Thyroid gland (tissue), 4 donors: ENCODE measurements around the gene TOP2A. TPM values are rescaled to one million over a fixed set of nuclear protein-coding genes. Genes with fewer than 3 reads are reported as not detected.

Experiments used
- DNase-seq, 2 donors: peaks; one replicate each; pipeline ENCODE4 v3.0.0-alpha.2; 2019
- H3K27ac ChIP-seq, 3 donors: fragments of 200-600 bp; sonication (generic); 1 replicate in 2 of 3; 2 replicates in 1 of 3; pipeline ENCODE4 v1.5.1; 2016 to 2019; ENCODE audit warnings: mild to moderate bottlenecking in 1 of 3, moderate library complexity in 1 of 3
- H3K27me3 ChIP-seq: fragments of 200-600 bp; sonication (generic); one replicate; pipeline ENCODE4 v1.5.1; 2019
- H3K36me3 ChIP-seq, 2 donors: fragments of 200-600 bp; sonication (generic); one replicate each; pipeline ENCODE4 v1.5.1; 2016 to 2019
- H3K4me1 ChIP-seq, 2 donors: fragments of 200-600 bp; sonication (generic); one replicate each; pipeline ENCODE4 v1.5.1; 2017 to 2019
- H3K4me3 ChIP-seq, 3 donors: fragments of 200-600 bp; sonication (generic); replicated peaks in 1 of 3; 1 replicate in 2 of 3; 2 replicates in 1 of 3; pipeline ENCODE4 v1.5.1; 2016; ENCODE audit warnings: mild to moderate bottlenecking in 1 of 3
- H3K9me3 ChIP-seq: fragments of 200-600 bp; sonication (generic); one replicate; pipeline ENCODE4 v1.5.1; 2017
- CTCF ChIP-seq, 6 experiments: fragments of 200-600 bp in 3 of 6; fragments of 450-650 bp in 3 of 6; sonication (generic) in 3 of 6; IDR thresholded peaks; one replicate each; pipeline ENCODE4 v1.5.1; 2016 to 2019; ENCODE audit warnings: antibody characterized with exemption in 6 of 6, mild to moderate bottlenecking in 2 of 6, inconsistent platforms in 1 of 6, moderate library complexity in 1 of 6
- POLR2A ChIP-seq, 2 donors: fragments of 450-650 bp; IDR thresholded peaks; one replicate each; pipeline ENCODE4 v1.6.1; 2017; ENCODE audit warnings: antibody characterized with exemption in 2 of 2, mild to moderate bottlenecking in 2 of 2, moderate library complexity in 1 of 2
- WGBS, 2 donors: methylation state at CpG; one replicate each; pipeline ENCODE4 v1.1.5; 2017; 5-methylcytosine and 5-hydroxymethylcytosine counted together
- intact Hi-C: fragments of 100-400 bp; cut with DNase I; formaldehyde crosslinking; loops from one replicate; pipeline ENCODE4 v1.15.1; 2023
- total RNA-seq, 4 donors: library from RNA; depleted of rRNA; stranded (reverse); fragments of >200 nt; gene quantifications; one replicate each; pipeline ENCODE4 v1.2.3, GENCODE V29; 2016

Gene TOP2A
- total RNA-seq, 4 donors from 2014 or later: 0.20 to 5.2 (median 2.2) TPM

DNA sequence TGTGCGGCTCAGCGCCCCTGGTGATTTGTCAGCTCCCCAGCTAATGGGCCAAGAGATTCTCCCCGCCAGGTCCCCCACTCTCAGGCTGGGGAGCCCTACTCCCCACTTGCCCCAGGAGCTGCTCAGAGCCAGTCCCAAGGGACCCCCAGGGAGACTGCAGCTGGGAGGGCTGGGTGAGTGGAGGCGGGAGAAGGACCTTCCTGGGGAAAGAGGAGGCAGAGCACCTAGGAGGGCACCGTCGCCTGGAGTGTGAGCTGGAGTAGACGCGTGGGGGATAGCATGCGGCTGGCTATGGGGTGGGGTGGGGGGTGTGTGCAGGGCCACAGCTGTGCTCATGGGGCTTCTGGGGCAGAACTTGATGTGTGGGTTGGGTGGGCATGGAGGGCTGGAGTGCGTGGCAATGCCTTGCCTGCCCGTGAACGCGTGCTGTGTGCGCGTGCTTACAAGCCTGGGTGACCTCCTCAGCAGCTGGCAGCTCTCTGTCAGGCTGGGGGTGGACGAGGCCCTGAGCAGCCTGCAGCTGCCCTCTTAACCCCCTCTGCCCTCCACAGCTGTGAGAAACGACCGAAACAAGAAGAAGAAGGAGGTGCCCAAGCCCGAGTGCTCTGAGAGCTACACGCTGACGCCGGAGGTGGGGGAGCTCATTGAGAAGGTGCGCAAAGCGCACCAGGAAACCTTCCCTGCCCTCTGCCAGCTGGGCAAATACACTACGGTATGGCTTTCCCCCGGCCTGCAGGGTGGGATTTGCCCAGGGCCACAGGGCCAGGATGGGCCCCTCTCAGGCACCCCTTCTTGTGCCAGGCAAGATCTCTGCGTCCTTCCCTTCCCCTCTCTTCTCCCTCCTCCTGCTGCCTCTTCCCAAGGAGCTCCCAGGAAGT, 66.1 kb downstream of the TOP2A start:
- Histone ChIP-seq H3K27me3 (no peaks in the 10 kb centered on the region), H3K4me3 (no peak overlapping the region), H3K9me3 (no peaks in the 10 kb centered on the region), H3K4me1 (peaks cover 31 to 48% of the 10 kb centered on the region in 2 donors), H3K27ac (no peak overlapping the region), H3K36me3 (peaks cover 23 to 50% of the 10 kb centered on the region in 2 donors)
- intact Hi-C loops: no loop called here
- TF ChIP-seq CTCF (IDR thresholded peaks at IDR 0.05) (no peak), POLR2A (IDR thresholded peaks at IDR 0.05) (no peak)
- 89 to 92% methylated on average over 22 to 26 of the region's 27 CpGs for WGBS, 2 donors
- DNase-seq: no peak

DNA sequence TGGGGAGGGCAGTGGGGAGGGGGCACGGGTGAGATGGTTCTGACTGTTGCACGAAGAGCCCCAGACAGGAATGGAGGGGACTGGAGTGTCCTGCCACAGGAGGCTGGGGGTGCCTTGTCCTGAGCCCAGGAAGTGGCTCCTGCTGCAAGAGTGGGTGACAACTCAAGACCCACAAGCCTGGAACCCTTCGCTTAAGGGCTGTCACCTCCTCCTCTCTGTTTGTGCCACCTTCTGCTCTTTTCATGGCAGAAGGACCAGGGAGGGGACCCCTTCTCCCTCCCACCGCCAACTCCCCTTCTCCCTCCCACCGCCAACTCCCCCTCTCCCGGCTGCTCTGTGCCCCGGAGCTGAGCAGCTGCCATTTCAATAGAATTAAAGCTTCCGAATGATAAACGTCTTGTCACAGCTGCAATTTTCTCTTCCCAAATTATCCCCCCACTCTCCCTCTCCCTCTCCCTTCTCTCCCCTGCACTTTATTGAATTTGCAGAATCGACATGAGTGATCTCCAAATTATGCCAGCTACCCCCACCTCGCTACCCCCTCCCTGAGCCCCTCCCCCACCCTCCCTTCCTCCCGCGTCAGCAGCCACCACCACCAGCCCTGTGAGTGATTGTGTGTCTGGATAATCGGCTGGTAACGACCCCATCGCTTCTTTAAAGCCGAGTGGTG, 66.9 kb downstream of the TOP2A start:
- H3K4me3 ChIP-seq: no peak overlapping the region
- H3K27me3 ChIP-seq: no peaks in the 10 kb centered on the region
- DNase-seq: no peak
- H3K36me3 ChIP-seq: peaks cover 16 to 45% of the 10 kb centered on the region in 2 donors
- intact Hi-C loops: no loop called here
- H3K27ac ChIP-seq: no peak overlapping the region
- 68 to 78% methylated on average over 16 to 17 of the region's 17 CpGs for WGBS, 2 donors
- TF ChIP-seq POLR2A (IDR thresholded peaks at IDR 0.05) (no peak), CTCF (IDR thresholded peaks at IDR 0.05) (no peak)
- H3K9me3 ChIP-seq: no peaks in the 10 kb centered on the region
- peaks cover 39 to 56% of the 10 kb centered on the region in 2 donors for H3K4me1 ChIP-seq

DNA sequence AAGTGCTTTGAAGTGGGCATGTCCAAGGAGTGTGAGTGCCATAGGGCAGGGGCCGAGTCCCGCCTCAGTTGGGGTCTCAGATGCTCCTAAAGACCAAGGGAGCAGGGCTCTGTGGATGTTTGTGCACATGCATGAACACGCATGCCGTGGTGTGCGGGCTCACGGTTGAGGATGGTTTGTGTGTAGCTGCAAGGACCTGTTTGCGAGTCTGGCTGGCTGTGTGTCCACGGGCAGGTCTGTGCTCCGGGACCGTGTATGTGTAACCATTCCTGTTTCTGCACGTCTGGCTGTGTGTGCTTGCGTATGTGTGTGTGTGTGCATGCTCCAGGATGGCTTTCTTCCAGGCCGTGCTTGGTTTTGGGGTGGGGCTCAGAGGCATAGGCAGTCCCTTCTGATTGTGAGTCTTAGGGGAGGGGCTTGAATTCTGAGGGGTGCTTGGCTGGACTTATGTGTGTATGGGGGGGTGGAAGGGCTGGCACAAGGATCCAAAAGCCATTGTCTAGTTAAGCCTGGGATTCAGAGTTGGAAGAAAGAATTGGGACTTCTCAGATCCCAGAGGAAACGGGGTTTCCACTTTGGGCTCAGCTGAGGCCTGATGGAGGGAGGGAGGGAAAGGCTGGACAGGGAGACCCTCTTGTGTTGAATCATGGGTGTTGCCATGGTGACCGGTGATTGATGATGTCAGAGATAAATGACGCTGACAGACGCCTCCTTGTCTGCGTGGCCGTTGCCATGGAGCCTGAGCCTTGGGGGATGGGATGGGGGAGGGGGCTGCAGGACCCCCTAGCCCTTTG, 67.6 kb downstream of the TOP2A start:
- H3K4me1 ChIP-seq: peaks cover 43 to 60% of the 10 kb centered on the region in 2 donors
- TF ChIP-seq CTCF (IDR thresholded peaks at IDR 0.05): no peak
- no peak for DNase-seq
- H3K9me3 ChIP-seq: no peaks in the 10 kb centered on the region
- intact Hi-C loops: no loop called here
- 42 to 61% methylated on average over 8 to 16 of the region's 19 CpGs for WGBS, 2 donors
- H3K27me3 ChIP-seq: no peaks in the 10 kb centered on the region
- peaks cover 16 to 38% of the 10 kb centered on the region in 2 donors for H3K36me3 ChIP-seq
- H3K4me3 ChIP-seq: no peak overlapping the region
- H3K27ac ChIP-seq: no peak overlapping the region

DNA sequence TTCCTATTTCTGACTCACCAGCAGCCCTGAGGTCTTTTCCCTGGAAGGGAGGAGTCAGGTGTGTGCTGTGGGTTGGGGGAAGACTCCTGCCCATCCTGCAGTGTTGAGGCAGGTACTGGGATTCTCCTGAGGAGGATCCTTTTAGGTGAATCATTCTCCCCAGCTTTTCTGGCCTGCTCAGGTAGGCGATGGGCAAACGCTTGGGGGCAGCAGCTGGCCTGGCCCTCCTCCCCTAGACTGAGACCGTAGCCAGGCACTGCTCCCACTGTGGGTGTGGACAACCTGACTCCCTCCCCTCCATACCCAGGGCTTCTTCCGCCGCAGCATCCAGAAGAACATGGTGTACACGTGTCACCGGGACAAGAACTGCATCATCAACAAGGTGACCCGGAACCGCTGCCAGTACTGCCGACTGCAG, 68.2 kb downstream of the TOP2A start:
- H3K36me3 ChIP-seq: peaks cover 16 to 35% of the 10 kb centered on the region in 2 donors
- peaks cover 49 to 62% of the 10 kb centered on the region in 2 donors for H3K4me1 ChIP-seq
- intact Hi-C loops: no loop called here
- H3K4me3 ChIP-seq: no peak overlapping the region
- WGBS, 2 donors: 43 to 69% methylated on average over 3 to 10 of the region's 10 CpGs
- H3K27ac ChIP-seq: no peak overlapping the region
- no peak for DNase-seq
- TF ChIP-seq POLR2A (IDR thresholded peaks at IDR 0.05) (no peak), CTCF (IDR thresholded peaks at IDR 0.05) (no peak)
- H3K9me3 ChIP-seq: no peaks in the 10 kb centered on the region
- no peaks in the 10 kb centered on the region for H3K27me3 ChIP-seq
